Measurements from ENCODE around the gene CD2AP.

DNA sequence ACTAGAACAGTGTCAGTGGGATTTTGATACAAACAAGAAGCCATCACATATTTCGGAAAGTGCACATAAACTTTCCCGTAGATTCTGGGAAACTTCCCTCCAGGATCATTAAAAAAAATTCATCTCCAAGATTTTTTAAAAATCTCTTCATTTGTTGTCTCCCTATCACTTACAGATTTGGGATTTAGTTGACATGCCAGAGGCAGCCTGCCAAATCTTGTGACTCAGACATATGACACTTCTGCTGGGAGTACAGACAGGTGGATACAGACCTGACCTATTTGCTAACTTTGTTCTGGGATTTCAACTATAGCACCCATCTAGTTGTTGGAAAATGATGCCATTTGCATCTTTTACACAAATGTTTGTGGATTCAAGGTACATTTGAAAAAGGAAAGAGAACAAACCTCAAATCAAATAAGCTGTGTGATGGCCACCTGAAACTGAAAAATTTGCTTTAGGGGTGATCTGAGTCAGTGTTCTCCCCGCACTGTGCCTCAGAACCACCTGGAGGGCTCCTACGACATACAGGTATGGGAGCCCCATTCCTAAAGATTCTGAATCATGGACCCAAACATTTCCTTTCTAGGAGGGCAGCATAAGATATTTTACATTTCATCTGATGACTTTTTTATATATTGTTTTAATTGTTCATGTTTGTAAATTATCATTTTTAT lies 21.9 kb upstream of the CD2AP start:
- TF ChIP-seq, protein P1, sequence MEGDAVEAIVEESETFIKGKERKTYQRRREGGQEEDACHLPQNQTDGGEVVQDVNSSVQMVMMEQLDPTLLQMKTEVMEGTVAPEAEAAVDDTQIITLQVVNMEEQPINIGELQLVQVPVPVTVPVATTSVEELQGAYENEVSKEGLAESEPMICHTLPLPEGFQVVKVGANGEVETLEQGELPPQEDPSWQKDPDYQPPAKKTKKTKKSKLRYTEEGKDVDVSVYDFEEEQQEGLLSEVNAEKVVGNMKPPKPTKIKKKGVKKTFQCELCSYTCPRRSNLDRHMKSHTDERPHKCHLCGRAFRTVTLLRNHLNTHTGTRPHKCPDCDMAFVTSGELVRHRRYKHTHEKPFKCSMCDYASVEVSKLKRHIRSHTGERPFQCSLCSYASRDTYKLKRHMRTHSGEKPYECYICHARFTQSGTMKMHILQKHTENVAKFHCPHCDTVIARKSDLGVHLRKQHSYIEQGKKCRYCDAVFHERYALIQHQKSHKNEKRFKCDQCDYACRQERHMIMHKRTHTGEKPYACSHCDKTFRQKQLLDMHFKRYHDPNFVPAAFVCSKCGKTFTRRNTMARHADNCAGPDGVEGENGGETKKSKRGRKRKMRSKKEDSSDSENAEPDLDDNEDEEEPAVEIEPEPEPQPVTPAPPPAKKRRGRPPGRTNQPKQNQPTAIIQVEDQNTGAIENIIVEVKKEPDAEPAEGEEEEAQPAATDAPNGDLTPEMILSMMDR (conservative IDR thresholded peaks at IDR 0.05; ENCODE audit: low read depth, low read length): no peak
- no peak for TF ChIP-seq EZH2 (IDR thresholded peaks at IDR 0.05; ENCODE audit: borderline replicate concordance, low read depth, low read length, poor library complexity, severe bottlenecking)

All from A673 (cell line).